H1 (cell line): ENCODE measurements around the gene MED23. TPM values are rescaled to one million over a fixed set of nuclear protein-coding genes. Genes with fewer than 3 reads are reported as not detected.

Experiments
- EGR1 ChIP-seq: IDR thresholded peaks from 2 replicates; pipeline ENCODE4 v1.6.1; 2011; ENCODE audit warnings: low read depth, low read length, borderline replicate concordance
- polyA plus RNA-seq, 7 experiments: library from polyadenylated mRNA; depleted of rRNA in 3 of 7; stranded (reverse) in 5 of 7; unstranded in 2 of 7; fragments of >200 nt in 5 of 7; fragments of 200-250 nt in 2 of 7; gene quantifications; 1 replicate in 5 of 7; 2 replicates in 1 of 7; 4 replicates in 1 of 7; pipeline versions ENCODE4 v1.2.1 to v1.2.3, GENCODE V29; 2011 to 2013; ENCODE audit warnings: missing spikeins in 2 of 7, mixed read lengths in 2 of 7
- total RNA-seq: library from RNA; stranded (reverse); fragmentation: NEBNext Ultra II Directional; extraction: Animal tissue kit (Norgen Biotek cat#: 25700); gene quantifications from 2 replicates; pipeline ENCODE4 v1.2.1, GENCODE V29; 2021

The MED23 gene
- total and polyA plus RNA-seq, 2 of the 8 experiments (the other 6 are each of a cell fraction or from before 2014, with no cell fraction given), result 10.5 to 13.0 TPM

DNA sequence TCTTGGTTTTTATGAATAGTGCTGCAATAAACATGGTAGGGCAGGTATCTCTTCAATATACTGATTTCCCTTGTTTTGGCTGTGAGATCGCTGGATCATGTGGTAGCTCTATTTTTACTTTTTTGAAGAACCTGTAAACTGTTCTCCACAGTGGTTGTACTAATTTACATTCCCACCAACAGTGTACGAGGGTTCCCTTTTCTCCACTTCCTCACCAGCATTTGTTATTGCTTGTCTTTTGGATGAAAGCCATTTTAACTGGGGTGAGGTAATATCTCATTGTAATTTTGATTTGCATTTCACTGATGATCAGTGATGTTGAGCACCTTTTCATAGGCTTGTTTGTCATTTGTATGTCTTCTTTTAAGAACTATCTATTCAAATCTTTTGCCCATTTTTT is 63.0 kb downstream of the MED23 start (continued):
- no peak for TF ChIP-seq EGR1
